Liver (tissue), 2 donors: ENCODE measurements around the gene MUC6.

ENCODE experiments used
- ATF3 ChIP-seq: IDR thresholded peaks from 2 replicates; pipeline ENCODE4 v1.6.1; 2016; ENCODE audit warnings: antibody characterized with exemption
- REST ChIP-seq: IDR thresholded peaks from 2 replicates; pipeline ENCODE4 v1.6.1; 2016; ENCODE audit warnings: antibody characterized with exemption, mild to moderate bottlenecking
- SP1 ChIP-seq: IDR thresholded peaks from 2 replicates; pipeline ENCODE4 v1.6.1; 2018; ENCODE audit warnings: antibody characterized with exemption, mild to moderate bottlenecking
- donor health status: healthy.

GRCh38 chr11:1015064-1015463 lies 21.5 kb downstream of the MUC6 start:
- TF ChIP-seq REST (no peak), ATF3 (no peak), SP1 (no peak)
